Nephron progenitor cell (in vitro differentiated cells): Measurements from ENCODE around the gene POLR3A.

Experiments
- DNase-seq: peaks from one replicate; pipeline ENCODE4 v3.0.0; 2021
- H3K27ac Mint-ChIP-seq: 2 replicates; pipeline ENCODE4 v1.8.0; 2021; ENCODE audit warnings: mild to moderate bottlenecking, moderate library complexity, mixed read lengths
- H3K27me3 Mint-ChIP-seq: 2 replicates; pipeline ENCODE4 v1.8.0; 2021; ENCODE audit warnings: mild to moderate bottlenecking, low read depth, mixed read lengths; ENCODE audit not compliant: poor library complexity
- H3K36me3 Mint-ChIP-seq: 2 replicates; pipeline ENCODE4 v1.8.0; 2021; ENCODE audit warnings: low read depth, mixed read lengths
- H3K4me1 Mint-ChIP-seq: 2 replicates; pipeline ENCODE4 v1.8.0; 2021; ENCODE audit warnings: mixed read lengths
- H3K4me3 Mint-ChIP-seq: 2 replicates; pipeline ENCODE4 v1.8.0; 2021; ENCODE audit warnings: mild to moderate bottlenecking, moderate library complexity, mixed read lengths
- H3K9me3 Mint-ChIP-seq: 2 replicates; pipeline ENCODE4 v1.8.0; 2021; ENCODE audit warnings: mild to moderate bottlenecking, moderate library complexity, mixed read lengths
- TF ChIP-seq, protein P1 (sequence below): fragments of 200-600 bp; sonication (generic); IDR thresholded peaks from 2 replicates; pipeline ENCODE4 v1.5.0; 2021; ENCODE audit warnings: antibody characterized with exemption

POLR3A gene

GRCh38 chr10:77922566-77923179 lies 106.6 kb downstream of the POLR3A start:
- H3K27ac Mint-ChIP-seq: no peak overlapping the region
- no peaks in the 10 kb centered on the region for H3K9me3 Mint-ChIP-seq
- peaks cover 4% of the 10 kb centered on the region for H3K27me3 Mint-ChIP-seq
- peaks cover 14% of the 10 kb centered on the region for H3K36me3 Mint-ChIP-seq
- TF ChIP-seq, protein P1, sequence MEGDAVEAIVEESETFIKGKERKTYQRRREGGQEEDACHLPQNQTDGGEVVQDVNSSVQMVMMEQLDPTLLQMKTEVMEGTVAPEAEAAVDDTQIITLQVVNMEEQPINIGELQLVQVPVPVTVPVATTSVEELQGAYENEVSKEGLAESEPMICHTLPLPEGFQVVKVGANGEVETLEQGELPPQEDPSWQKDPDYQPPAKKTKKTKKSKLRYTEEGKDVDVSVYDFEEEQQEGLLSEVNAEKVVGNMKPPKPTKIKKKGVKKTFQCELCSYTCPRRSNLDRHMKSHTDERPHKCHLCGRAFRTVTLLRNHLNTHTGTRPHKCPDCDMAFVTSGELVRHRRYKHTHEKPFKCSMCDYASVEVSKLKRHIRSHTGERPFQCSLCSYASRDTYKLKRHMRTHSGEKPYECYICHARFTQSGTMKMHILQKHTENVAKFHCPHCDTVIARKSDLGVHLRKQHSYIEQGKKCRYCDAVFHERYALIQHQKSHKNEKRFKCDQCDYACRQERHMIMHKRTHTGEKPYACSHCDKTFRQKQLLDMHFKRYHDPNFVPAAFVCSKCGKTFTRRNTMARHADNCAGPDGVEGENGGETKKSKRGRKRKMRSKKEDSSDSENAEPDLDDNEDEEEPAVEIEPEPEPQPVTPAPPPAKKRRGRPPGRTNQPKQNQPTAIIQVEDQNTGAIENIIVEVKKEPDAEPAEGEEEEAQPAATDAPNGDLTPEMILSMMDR: no peak
- peaks cover 76% of the 10 kb centered on the region for H3K4me1 Mint-ChIP-seq
- no peak overlapping the region for H3K4me3 Mint-ChIP-seq
- DNase-seq: no peak

- Mint-ChIP-seq H3K27ac (no peak overlapping the region), H3K4me3 (no peak overlapping the region)
- TF ChIP-seq, protein P1: no peak
These were observed 107.3 kb downstream of the POLR3A start for GRCh38 chr10:77922055-77922454.

DNA sequence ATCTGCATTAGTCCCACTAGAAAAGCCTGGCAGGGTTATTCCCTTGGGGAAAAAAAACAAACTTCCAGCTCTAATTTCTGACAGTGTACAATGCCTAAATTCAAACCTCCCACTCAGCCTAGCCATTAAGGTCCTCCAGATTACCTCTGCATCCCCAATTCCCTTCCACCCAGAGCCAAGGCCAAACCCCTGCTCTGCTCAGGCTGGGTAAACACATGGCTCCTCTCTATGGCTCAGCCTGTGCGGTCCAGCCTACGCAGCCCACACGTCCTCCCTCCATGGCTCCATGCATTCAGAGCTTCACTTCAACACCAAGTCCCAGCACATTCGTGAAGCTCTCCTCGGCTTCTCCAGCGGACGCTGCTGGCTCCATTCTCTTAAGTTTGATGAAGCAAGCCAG lies 107.9 kb downstream of the POLR3A start:
- H3K27ac Mint-ChIP-seq: peak overlapping the region; percentile 92
- H3K9me3 Mint-ChIP-seq: no peaks in the 10 kb centered on the region
- peaks cover 70% of the 10 kb centered on the region for H3K4me1 Mint-ChIP-seq
- DNase-seq: no peak
- H3K4me3 Mint-ChIP-seq: no peak overlapping the region
- TF ChIP-seq, protein P1: no peak
- H3K27me3 Mint-ChIP-seq: no peaks in the 10 kb centered on the region
- peaks cover 23% of the 10 kb centered on the region for H3K36me3 Mint-ChIP-seq

More at GRCh38 chr10:77922055-77922454, 107.3 kb downstream of the POLR3A start:
- DNase-seq: no peak
- Mint-ChIP-seq H3K4me1 (peaks cover 70% of the 10 kb centered on the region), H3K9me3 (no peaks in the 10 kb centered on the region), H3K36me3 (peaks cover 20% of the 10 kb centered on the region), H3K27me3 (no peaks in the 10 kb centered on the region)

DNA sequence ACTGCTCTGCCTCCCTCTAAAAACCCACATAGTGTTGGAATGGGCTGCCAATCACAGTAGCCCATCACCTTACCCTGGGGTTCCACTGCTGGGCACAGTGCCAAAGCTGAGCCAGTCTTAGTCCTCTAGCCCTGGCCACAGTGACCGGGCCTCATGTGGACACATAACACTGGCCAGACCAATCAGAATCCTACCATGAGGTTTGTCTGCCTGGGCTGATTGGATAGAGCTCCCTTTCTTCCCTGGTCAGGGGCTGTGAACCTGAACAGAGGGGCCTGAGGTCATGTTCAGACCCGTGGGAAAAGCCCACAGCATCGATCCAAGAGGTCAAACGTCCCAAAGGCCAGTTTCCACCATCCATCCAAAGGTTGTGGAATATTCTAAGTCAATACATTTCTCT lies 108.8 kb downstream of the POLR3A start:
- Mint-ChIP-seq H3K27me3 (no peaks in the 10 kb centered on the region), H3K9me3 (no peaks in the 10 kb centered on the region), H3K36me3 (peaks cover 23% of the 10 kb centered on the region), H3K27ac (peak overlapping the region; percentile 92), H3K4me1 (peaks cover 69% of the 10 kb centered on the region), H3K4me3 (no peak overlapping the region)
- TF ChIP-seq, protein P1: no peak
- no peak for DNase-seq

GRCh38 chr10:77919713-77920108 lies 109.6 kb downstream of the POLR3A start:
- Mint-ChIP-seq H3K36me3 (peaks cover 23% of the 10 kb centered on the region), H3K4me1 (peaks cover 65% of the 10 kb centered on the region), H3K27me3 (no peaks in the 10 kb centered on the region), H3K4me3 (no peak overlapping the region), H3K27ac (peak overlapping the region; percentile 60), H3K9me3 (no peaks in the 10 kb centered on the region)
- DNase-seq: no peak
- TF ChIP-seq, protein P1: no peak
